CD8-positive, alpha-beta memory T cell (primary cell): ENCODE data around the gene NCAM1. TPM values are rescaled to one million over a fixed set of nuclear protein-coding genes. Genes with fewer than 3 reads are reported as not detected.

Experiments used
- CTCF ChIA-PET: fragments of 350-600 bp; sonication (Branson Sonifier 250); formaldehyde crosslinking; loops from one replicate; lab custom pipeline; 2021; ENCODE audit warnings: antibody characterized with exemption; lab: Charles Lee
- POLR2A ChIA-PET: fragments of 350-600 bp; sonication (Branson Sonifier 250); formaldehyde crosslinking; loops from one replicate; lab custom pipeline; 2021; ENCODE audit warnings: antibody characterized with exemption; lab: Charles Lee
- DNase-seq, 5 donors: peaks; one replicate each; pipeline versions ENCODE4 v3.0.0 to v3.0.0-alpha.2; 2020 to 2022; ENCODE audit warnings: mixed read lengths in 1 of 5
- H3K27ac ChIP-seq: one replicate; pipeline ENCODE4 v1.7.0; 2013; ENCODE audit warnings: low read depth, mild to moderate bottlenecking, low read length, moderate library complexity
- H3K27me3 ChIP-seq: 2 replicates; pipeline ENCODE4 v1.7.0; 2013; ENCODE audit warnings: low read length, mild to moderate bottlenecking; ENCODE audit not compliant: insufficient read depth, poor library complexity, severe bottlenecking
- H3K36me3 ChIP-seq: 2 replicates; pipeline ENCODE4 v1.7.0; 2013; ENCODE audit warnings: mild to moderate bottlenecking, low read length, moderate library complexity; ENCODE audit not compliant: insufficient read depth
- H3K4me1 ChIP-seq: 2 replicates; pipeline ENCODE4 v1.7.0; 2013; ENCODE audit warnings: mild to moderate bottlenecking, low read length, moderate library complexity; ENCODE audit not compliant: insufficient read depth
- H3K4me3 ChIP-seq: 2 replicates; pipeline ENCODE4 v1.7.0; 2013; ENCODE audit warnings: mild to moderate bottlenecking, low read length
- H3K9me3 ChIP-seq: 2 replicates; pipeline ENCODE4 v1.7.0; 2013; ENCODE audit warnings: mild to moderate bottlenecking, low read length
- H3K27ac Mint-ChIP-seq, 8 donors: one replicate each; pipeline ENCODE4 v1.8.0; 2020 to 2021; ENCODE audit warnings: mixed read lengths in 8 of 8, mild to moderate bottlenecking in 6 of 8, inconsistent platforms in 3 of 8, moderate library complexity in 3 of 8
- H3K27me3 Mint-ChIP-seq, 2 donors: one replicate each; pipeline ENCODE4 v1.8.0; 2020 to 2021; ENCODE audit warnings: mixed read lengths in 2 of 2, mild to moderate bottlenecking in 1 of 2, moderate library complexity in 1 of 2
- H3K36me3 Mint-ChIP-seq, 3 donors: one replicate each; pipeline ENCODE4 v1.8.0; 2020 to 2021; ENCODE audit warnings: mixed read lengths in 3 of 3, inconsistent platforms in 1 of 3, mild to moderate bottlenecking in 1 of 3
- H3K4me1 Mint-ChIP-seq, 3 donors: one replicate each; pipeline ENCODE4 v1.8.0; 2020 to 2021; ENCODE audit warnings: mixed read lengths in 3 of 3, inconsistent platforms in 1 of 3, mild to moderate bottlenecking in 1 of 3
- H3K4me3 Mint-ChIP-seq, 7 donors: one replicate each; pipeline ENCODE4 v1.8.0; 2020 to 2021; ENCODE audit warnings: mixed read lengths in 7 of 7, mild to moderate bottlenecking in 6 of 7, moderate library complexity in 4 of 7, inconsistent platforms in 2 of 7
- H3K9me3 Mint-ChIP-seq, 5 donors: one replicate each; pipeline ENCODE4 v1.8.0; 2020 to 2022; ENCODE audit warnings: mixed read lengths in 5 of 5, mild to moderate bottlenecking in 3 of 5, moderate library complexity in 2 of 5, inconsistent platforms in 1 of 5
- polyA plus RNA-seq: library from polyadenylated mRNA; unstranded; fragments of 300-500 nt; fragmentation: Illumina TruSeq; gene quantifications from one replicate; pipeline ENCODE4 v1.2.3, GENCODE V29; 2021
- total RNA-seq, 2 experiments: library from RNA; stranded (reverse); gene quantifications; one replicate each; pipeline ENCODE4 v1.2.3, GENCODE V29; 2021

The NCAM1 gene
- total and polyA plus RNA-seq, 3 experiments from 2014 or later: 0.16 to 1.7 TPM; not detected in 1

GRCh38 chr11:113065330-113065729, 104.1 kb downstream of the NCAM1 start:
- H3K27me3 ChIP-seq: no peaks in the 10 kb centered on the region
- Mint-ChIP-seq H3K27me3 (no peaks in the 10 kb centered on the region), H3K27ac (no peak overlapping the region), H3K36me3 (no peaks in the 10 kb centered on the region), H3K4me3 (no peak overlapping the region), H3K4me1 (no peaks in the 10 kb centered on the region), H3K9me3 (no peaks in the 10 kb centered on the region)
- ChIA-PET POLR2A (no interaction called here), CTCF (no interaction called here)
- no peaks in the 10 kb centered on the region for H3K9me3 ChIP-seq
- no peak for DNase-seq
- no peak overlapping the region for H3K4me3 ChIP-seq
- no peaks in the 10 kb centered on the region for H3K4me1 ChIP-seq
- no peak overlapping the region for H3K27ac ChIP-seq
- no peaks in the 10 kb centered on the region for H3K36me3 ChIP-seq

GRCh38 chr11:113072237-113072858, 111.1 kb downstream of the NCAM1 start:
- POLR2A ChIA-PET: no interaction called here
- Histone ChIP-seq H3K4me1 (no peaks in the 10 kb centered on the region), H3K4me3 (no peak overlapping the region), H3K27ac (no peak overlapping the region), H3K27me3 (no peaks in the 10 kb centered on the region), H3K36me3 (no peaks in the 10 kb centered on the region), H3K9me3 (no peaks in the 10 kb centered on the region)
- Mint-ChIP-seq H3K4me3 (no peak overlapping the region), H3K27me3 (no peaks in the 10 kb centered on the region), H3K27ac (no peak overlapping the region), H3K4me1 (no peaks in the 10 kb centered on the region), H3K9me3 (peaks cover 0 to 3% (median 0%) of the 10 kb centered on the region in 5 donors), H3K36me3 (no peaks in the 10 kb centered on the region)
- CTCF ChIA-PET: no interaction called here
- no peak for DNase-seq

- Histone ChIP-seq H3K4me1 (no peaks in the 10 kb centered on the region), H3K4me3 (no peak overlapping the region), H3K9me3 (no peaks in the 10 kb centered on the region), H3K27me3 (no peaks in the 10 kb centered on the region), H3K27ac (no peak overlapping the region), H3K36me3 (no peaks in the 10 kb centered on the region)
- no peaks in the 10 kb centered on the region for H3K36me3 Mint-ChIP-seq
- peaks cover 0 to 3% (median 0%) of the 10 kb centered on the region in 5 donors for H3K9me3 Mint-ChIP-seq
- H3K4me1 Mint-ChIP-seq: no peaks in the 10 kb centered on the region
- DNase-seq: no peak
- H3K27ac Mint-ChIP-seq: no peak overlapping the region
- ChIA-PET CTCF (no interaction called here), POLR2A (no interaction called here)
- H3K4me3 Mint-ChIP-seq: no peak overlapping the region
- H3K27me3 Mint-ChIP-seq: no peaks in the 10 kb centered on the region
These were observed 112.2 kb downstream of the NCAM1 start for GRCh38 chr11:113073290-113073953.

- Histone ChIP-seq H3K9me3 (no peaks in the 10 kb centered on the region), H3K36me3 (no peaks in the 10 kb centered on the region), H3K4me3 (no peak overlapping the region), H3K27me3 (no peaks in the 10 kb centered on the region), H3K27ac (no peak overlapping the region), H3K4me1 (no peaks in the 10 kb centered on the region)
- DNase-seq: no peak
- Mint-ChIP-seq H3K4me1 (no peaks in the 10 kb centered on the region), H3K27me3 (no peaks in the 10 kb centered on the region), H3K27ac (peak overlapping the region in 1 of 8 donors; percentile 67), H3K36me3 (no peaks in the 10 kb centered on the region), H3K9me3 (peaks cover 0 to 3% (median 0%) of the 10 kb centered on the region in 5 donors), H3K4me3 (no peak overlapping the region)
- CTCF ChIA-PET: no interaction called here
- POLR2A ChIA-PET: no interaction called here
These were observed 114.4 kb downstream of the NCAM1 start for GRCh38 chr11:113075586-113076095.

GRCh38 chr11:113077379-113077778, 116.2 kb downstream of the NCAM1 start:
- POLR2A ChIA-PET: no interaction called here
- H3K27ac ChIP-seq: no peak overlapping the region
- peaks cover 0 to 3% (median 0%) of the 10 kb centered on the region in 5 donors for H3K9me3 Mint-ChIP-seq

GRCh38 chr11:113082341-113082955, 121.2 kb downstream of the NCAM1 start:
- H3K4me3 Mint-ChIP-seq: no peak overlapping the region
- no peak overlapping the region for H3K27ac Mint-ChIP-seq
- Histone ChIP-seq H3K27ac (no peak overlapping the region), H3K4me1 (no peaks in the 10 kb centered on the region), H3K27me3 (no peaks in the 10 kb centered on the region), H3K36me3 (no peaks in the 10 kb centered on the region), H3K4me3 (no peak overlapping the region), H3K9me3 (no peaks in the 10 kb centered on the region)
- H3K9me3 Mint-ChIP-seq: no peaks in the 10 kb centered on the region
- H3K4me1 Mint-ChIP-seq: no peaks in the 10 kb centered on the region
- POLR2A ChIA-PET: no interaction called here
- DNase-seq: no peak
- CTCF ChIA-PET: no interaction called here
- H3K36me3 Mint-ChIP-seq: no peaks in the 10 kb centered on the region
- no peaks in the 10 kb centered on the region for H3K27me3 Mint-ChIP-seq

More at GRCh38 chr11:113077379-113077778, 116.2 kb downstream of the NCAM1 start:
- Histone ChIP-seq H3K36me3 (no peaks in the 10 kb centered on the region), H3K4me3 (no peak overlapping the region), H3K4me1 (no peaks in the 10 kb centered on the region), H3K27me3 (no peaks in the 10 kb centered on the region), H3K9me3 (no peaks in the 10 kb centered on the region)
- no peak for DNase-seq
- Mint-ChIP-seq H3K27me3 (no peaks in the 10 kb centered on the region), H3K4me3 (no peak overlapping the region), H3K4me1 (no peaks in the 10 kb centered on the region), H3K36me3 (no peaks in the 10 kb centered on the region), H3K27ac (no peak overlapping the region)
- CTCF ChIA-PET: no interaction called here

- Mint-ChIP-seq H3K36me3 (no peaks in the 10 kb centered on the region), H3K4me1 (no peaks in the 10 kb centered on the region), H3K4me3 (no peak overlapping the region), H3K27ac (no peak overlapping the region), H3K27me3 (no peaks in the 10 kb centered on the region), H3K9me3 (no peaks in the 10 kb centered on the region)
- no peak for DNase-seq
- Histone ChIP-seq H3K4me1 (no peaks in the 10 kb centered on the region), H3K27me3 (no peaks in the 10 kb centered on the region), H3K27ac (no peak overlapping the region), H3K36me3 (no peaks in the 10 kb centered on the region), H3K9me3 (no peaks in the 10 kb centered on the region), H3K4me3 (no peak overlapping the region)
- CTCF ChIA-PET: no interaction called here
- POLR2A ChIA-PET: no interaction called here
These were observed 122.4 kb downstream of the NCAM1 start for GRCh38 chr11:113083571-113083970.

- Mint-ChIP-seq H3K4me1 (no peaks in the 10 kb centered on the region), H3K27ac (peak overlapping the region in 1 of 8 donors; percentile 30), H3K4me3 (no peak overlapping the region), H3K9me3 (no peaks in the 10 kb centered on the region), H3K27me3 (no peaks in the 10 kb centered on the region), H3K36me3 (no peaks in the 10 kb centered on the region)
- POLR2A ChIA-PET: no interaction called here
- no peak for DNase-seq
- H3K4me3 ChIP-seq: no peak overlapping the region
- H3K27me3 ChIP-seq: no peaks in the 10 kb centered on the region
- H3K36me3 ChIP-seq: no peaks in the 10 kb centered on the region
- no peaks in the 10 kb centered on the region for H3K9me3 ChIP-seq
- CTCF ChIA-PET: no interaction called here
- H3K4me1 ChIP-seq: no peaks in the 10 kb centered on the region
- no peak overlapping the region for H3K27ac ChIP-seq
These were observed 123.1 kb downstream of the NCAM1 start for GRCh38 chr11:113084297-113084696.
